ENCODE data around the gene PLEKHA7. TPM values are rescaled to one million over a fixed set of nuclear protein-coding genes. Genes with fewer than 3 reads are reported as not detected.

Gene PLEKHA7
- total RNA-seq, 2 experiments from 2014 or later: 0.13 TPM; not detected in 1

DNA sequence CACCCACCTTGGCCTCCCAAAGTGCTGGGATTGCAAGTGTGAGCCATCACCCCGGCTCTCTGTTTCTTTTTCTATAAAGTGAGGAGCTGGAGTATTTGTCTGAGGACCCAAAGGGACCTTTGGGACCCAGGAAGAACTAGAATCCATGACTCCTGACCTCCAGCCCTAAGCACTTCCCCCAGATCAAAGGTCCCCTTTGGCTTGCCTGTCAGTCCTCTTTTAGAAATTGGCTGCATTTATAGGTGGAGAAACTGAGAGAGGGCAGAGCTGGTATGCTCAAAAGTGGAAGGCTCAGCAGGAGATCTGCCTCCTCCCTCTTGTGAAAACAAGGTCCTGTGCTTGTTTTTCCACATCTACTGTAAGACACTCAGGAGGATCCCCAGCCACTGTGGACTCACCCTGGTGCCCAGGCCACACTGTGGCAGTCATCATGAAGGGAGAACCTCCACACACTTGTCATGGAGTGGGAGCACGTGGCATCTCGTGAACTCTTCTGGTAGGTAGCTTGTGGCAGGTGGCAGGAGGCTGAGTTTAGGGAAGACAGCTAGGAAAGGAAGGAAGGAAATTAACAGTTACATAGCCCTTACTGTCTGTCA is 12.4 kb upstream of the PLEKHA7 start:
- DNase-seq (ENCODE audit: low spot score): no peak
- Histone ChIP-seq H3K79me2 (ENCODE audit: insufficient read depth, low read depth, low read length) (no peaks in the 10 kb centered on the region), H3K4me1 (ENCODE audit: insufficient read depth, low read length, poor library complexity, severe bottlenecking) (no peaks in the 10 kb centered on the region), H4K20me1 (ENCODE audit: insufficient read depth, low read length) (no peaks in the 10 kb centered on the region), H3K9me3 (ENCODE audit: low read length) (no peaks in the 10 kb centered on the region), H3K4me2 (ENCODE audit: low read length) (no peak overlapping the region), H3K4me3 (ENCODE audit: low read depth, low read length, poor library complexity, severe bottlenecking) (no peak overlapping the region), H3K36me3 (ENCODE audit: insufficient read depth, low read length) (no peaks in the 10 kb centered on the region), H3K9me2 (ENCODE audit: insufficient read depth, low read length) (no peaks in the 10 kb centered on the region), H2AFZ (ENCODE audit: low read length) (no peak overlapping the region), H3K27ac (ENCODE audit: low read depth, low read length, poor library complexity, severe bottlenecking) (no peak overlapping the region)
- TF ChIP-seq EZH2phosphoT487 (IDR thresholded peaks at IDR 0.05; ENCODE audit: borderline replicate concordance, low read depth, low read length): no peak
- TF ChIP-seq, protein P1, sequence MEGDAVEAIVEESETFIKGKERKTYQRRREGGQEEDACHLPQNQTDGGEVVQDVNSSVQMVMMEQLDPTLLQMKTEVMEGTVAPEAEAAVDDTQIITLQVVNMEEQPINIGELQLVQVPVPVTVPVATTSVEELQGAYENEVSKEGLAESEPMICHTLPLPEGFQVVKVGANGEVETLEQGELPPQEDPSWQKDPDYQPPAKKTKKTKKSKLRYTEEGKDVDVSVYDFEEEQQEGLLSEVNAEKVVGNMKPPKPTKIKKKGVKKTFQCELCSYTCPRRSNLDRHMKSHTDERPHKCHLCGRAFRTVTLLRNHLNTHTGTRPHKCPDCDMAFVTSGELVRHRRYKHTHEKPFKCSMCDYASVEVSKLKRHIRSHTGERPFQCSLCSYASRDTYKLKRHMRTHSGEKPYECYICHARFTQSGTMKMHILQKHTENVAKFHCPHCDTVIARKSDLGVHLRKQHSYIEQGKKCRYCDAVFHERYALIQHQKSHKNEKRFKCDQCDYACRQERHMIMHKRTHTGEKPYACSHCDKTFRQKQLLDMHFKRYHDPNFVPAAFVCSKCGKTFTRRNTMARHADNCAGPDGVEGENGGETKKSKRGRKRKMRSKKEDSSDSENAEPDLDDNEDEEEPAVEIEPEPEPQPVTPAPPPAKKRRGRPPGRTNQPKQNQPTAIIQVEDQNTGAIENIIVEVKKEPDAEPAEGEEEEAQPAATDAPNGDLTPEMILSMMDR (conservative IDR thresholded peaks at IDR 0.05; ENCODE audit: low read length): no peak
- POLR2A ChIA-PET: interaction anchor here (0.6 kb wide), 2 partner anchors 33 to 41 kb away, joined by 3 to 5 read pairs; no protein-coding TSS in a partner anchor
- CTCF ChIA-PET (ENCODE audit: unreplicated experiment): no interaction called here
- no TSS peak for BruUV-seq (replicated peaks)
- intact Hi-C loops (cut with micrococcal nuclease; ENCODE audit: unreplicated experiment): no loop called here

DNA sequence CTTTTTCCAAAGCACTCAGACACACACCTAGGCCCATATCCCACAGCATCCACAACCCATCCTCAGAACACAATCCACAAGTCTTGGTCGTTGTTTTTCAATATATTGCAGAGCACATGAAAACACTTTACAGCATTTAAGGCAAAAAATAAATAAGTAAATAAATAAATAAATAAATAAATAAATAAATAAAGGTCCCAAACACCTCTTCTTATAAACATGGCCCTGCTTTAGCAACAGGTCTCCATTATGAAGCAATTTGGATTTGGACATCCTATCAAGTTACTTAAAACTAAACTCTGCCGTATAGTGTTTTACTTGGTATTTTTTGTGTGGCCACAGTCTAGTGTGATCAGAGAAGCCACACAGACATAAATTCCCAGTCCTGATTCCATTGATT is 10.7 kb upstream of the PLEKHA7 start:
- Histone ChIP-seq H3K4me1 (ENCODE audit: insufficient read depth, low read length, poor library complexity, severe bottlenecking) (no peaks in the 10 kb centered on the region), H3K79me2 (ENCODE audit: insufficient read depth, low read depth, low read length) (no peaks in the 10 kb centered on the region), H3K27ac (ENCODE audit: low read depth, low read length, poor library complexity, severe bottlenecking) (no peak overlapping the region), H3K4me3 (ENCODE audit: low read depth, low read length, poor library complexity, severe bottlenecking) (no peak overlapping the region), H3K9me2 (ENCODE audit: insufficient read depth, low read length) (no peaks in the 10 kb centered on the region), H4K20me1 (ENCODE audit: insufficient read depth, low read length) (no peaks in the 10 kb centered on the region), H3K36me3 (ENCODE audit: insufficient read depth, low read length) (no peaks in the 10 kb centered on the region), H2AFZ (ENCODE audit: low read length) (no peak overlapping the region), H3K4me2 (ENCODE audit: low read length) (no peak overlapping the region), H3K9me3 (ENCODE audit: low read length) (no peaks in the 10 kb centered on the region)
- intact Hi-C loops (cut with micrococcal nuclease; ENCODE audit: unreplicated experiment): no loop called here
- TF ChIP-seq, protein P1 (conservative IDR thresholded peaks at IDR 0.05; ENCODE audit: low read length): no peak
- no peak for TF ChIP-seq EZH2phosphoT487 (IDR thresholded peaks at IDR 0.05; ENCODE audit: borderline replicate concordance, low read depth, low read length)
- CTCF ChIA-PET (ENCODE audit: unreplicated experiment): no interaction called here
- no peak for DNase-seq (ENCODE audit: low spot score)
- POLR2A ChIA-PET: no interaction called here
- no TSS peak for BruUV-seq (replicated peaks)

DNA sequence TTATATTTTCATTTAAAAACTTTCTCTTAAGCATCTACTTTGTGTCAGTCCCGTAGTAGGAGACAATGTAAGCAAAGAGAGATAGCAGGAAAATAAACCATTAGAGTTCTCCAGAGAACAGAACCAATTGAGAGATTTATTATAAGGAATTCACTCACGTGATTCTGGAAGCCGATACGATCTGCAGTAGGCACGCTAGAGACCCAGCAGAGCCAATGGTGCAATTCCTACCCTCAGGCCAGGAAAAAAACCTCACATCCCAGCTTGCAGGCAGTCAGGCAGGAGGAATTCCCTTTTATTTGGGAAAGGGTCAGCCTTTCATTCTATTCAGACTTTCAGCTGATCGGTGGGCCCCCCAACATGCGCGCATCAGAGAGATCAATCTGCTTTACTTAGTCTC is 7.3 kb upstream of the PLEKHA7 start:
- intact Hi-C loops (cut with micrococcal nuclease; ENCODE audit: unreplicated experiment): no loop called here
- no peaks in the 10 kb centered on the region for H3K9me2 ChIP-seq (ENCODE audit: insufficient read depth, low read length)

More for the DNA sequence above, 7.3 kb upstream of the PLEKHA7 start:
- Histone ChIP-seq H3K79me2 (ENCODE audit: insufficient read depth, low read depth, low read length) (no peaks in the 10 kb centered on the region), H4K20me1 (ENCODE audit: insufficient read depth, low read length) (no peaks in the 10 kb centered on the region), H3K36me3 (ENCODE audit: insufficient read depth, low read length) (no peaks in the 10 kb centered on the region), H3K9me3 (ENCODE audit: low read length) (no peaks in the 10 kb centered on the region), H3K4me1 (ENCODE audit: insufficient read depth, low read length, poor library complexity, severe bottlenecking) (no peaks in the 10 kb centered on the region), H2AFZ (ENCODE audit: low read length) (no peak overlapping the region), H3K27ac (ENCODE audit: low read depth, low read length, poor library complexity, severe bottlenecking) (no peak overlapping the region), H3K4me3 (ENCODE audit: low read depth, low read length, poor library complexity, severe bottlenecking) (no peak overlapping the region), H3K4me2 (ENCODE audit: low read length) (no peak overlapping the region)
- no peak for TF ChIP-seq EZH2phosphoT487 (IDR thresholded peaks at IDR 0.05; ENCODE audit: borderline replicate concordance, low read depth, low read length)
- TF ChIP-seq, protein P1 (conservative IDR thresholded peaks at IDR 0.05; ENCODE audit: low read length): no peak
- DNase-seq (ENCODE audit: low spot score): no peak
- CTCF ChIA-PET (ENCODE audit: unreplicated experiment): no interaction called here
- POLR2A ChIA-PET: interaction anchor here (1.0 kb wide), 1 partner anchor 32 kb away, joined by 3 read pairs; no protein-coding TSS in a partner anchor
- BruUV-seq (replicated peaks): no TSS peak
